ENCODE results near the gene FBXO2. TPM values are rescaled to one million over a fixed set of nuclear protein-coding genes. Genes with fewer than 3 reads are reported as not detected.

Gene FBXO2
- total and polyA plus RNA-seq, 10 of the 15 experiments (the other 5 are each of a cell fraction or from before 2014, with no cell fraction given), result 0.06 to 0.41 (median 0.18) TPM; not detected in 4

- TF ChIP-seq CBX5 (IDR thresholded peaks at IDR 0.05; ENCODE audit: low read depth) (no peak), ZSCAN29 (IDR thresholded peaks at IDR 0.05) (no peak), NRF1 (conservative IDR thresholded peaks at IDR 0.05; ENCODE audit: low read depth, low read length) (no peak), POLR2AphosphoS2 (IDR thresholded peaks at IDR 0.05; ENCODE audit: low read depth, low read length) (no peak)
Observed at GRCh38 chr1:11638121-11638520, 16.1 kb downstream of the FBXO2 start (continued).

DNA sequence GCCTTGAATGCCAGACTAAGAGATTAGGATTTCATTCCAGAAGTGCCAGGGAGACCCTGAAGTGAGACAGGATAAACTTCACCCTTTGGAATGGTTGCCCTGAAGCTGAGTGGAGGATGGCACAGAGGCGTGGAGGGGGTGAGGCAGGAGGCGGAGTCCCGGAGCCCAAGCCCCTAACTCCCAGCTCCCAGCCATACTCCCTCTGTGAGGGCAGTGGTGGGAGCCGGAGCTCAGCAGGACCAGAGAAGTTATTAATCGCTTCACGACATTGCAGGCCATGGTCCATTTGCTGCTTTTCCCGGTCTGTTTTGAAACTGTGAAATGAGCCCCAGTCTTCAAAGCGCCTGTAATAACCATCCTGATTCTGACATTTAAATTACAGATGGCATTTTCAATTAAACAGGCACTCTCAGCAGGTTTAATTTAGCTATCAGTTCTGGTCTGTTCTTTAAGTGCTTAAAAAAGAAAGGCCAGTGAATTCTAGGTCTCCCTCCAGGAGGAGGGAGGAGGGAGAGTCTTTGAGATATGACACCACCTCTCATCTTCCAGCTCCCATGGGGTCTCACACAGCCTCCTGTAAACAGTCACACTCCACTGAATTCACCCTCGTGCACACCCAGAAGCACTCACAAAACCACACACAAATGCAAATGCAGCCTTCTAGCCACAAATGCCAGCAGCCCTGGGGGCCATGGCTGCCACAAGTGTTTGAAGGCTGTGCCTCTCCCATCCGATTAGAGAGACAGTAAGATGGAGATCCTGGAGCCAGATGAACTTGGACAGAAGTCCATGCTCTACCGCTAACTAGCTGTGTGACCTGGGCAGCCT is 19.6 kb downstream of the FBXO2 start:
- no peaks in the 10 kb centered on the region for H3K36me3 ChIP-seq (ENCODE audit: control insufficient read depth in 2 of 2, insufficient read depth in 2 of 2, low read length in 1 of 2)
- FAIRE-seq, result no peak

More for the DNA sequence above, 19.6 kb downstream of the FBXO2 start:
- SMC1A ChIA-PET (ENCODE audit: uncharacterized antibody, unreplicated experiment), result interaction anchor here (0.6 kb wide), 1 partner anchor 85 kb away, joined by 3 read pairs; no protein-coding TSS in a partner anchor
- WGBS (ENCODE audit: insufficient coverage, insufficient replicate concordance, low lambda C conversion rate, missing lambda C conversion rate), result 28% methylated on average over 11 of the region's 11 CpGs
- TF ChIP-seq PAX5 (IDR thresholded peaks at IDR 0.05; ENCODE audit: borderline replicate concordance, low read depth, low read length), result no peak
- no peak overlapping the region for H3K4me2 ChIP-seq (ENCODE audit: control insufficient read depth, insufficient read depth)
- CTCF ChIA-PET, result interaction anchor here (2.5 kb wide), 1 partner anchor 597 kb away, joined by 9 read pairs; no protein-coding TSS in a partner anchor
- no peaks in the 10 kb centered on the region; a peak in 2 of 4 replicates for H3K27me3 ChIP-seq (replicated peaks in 1 of 2; ENCODE audit: control insufficient read depth in 2 of 2, insufficient read depth in 2 of 2, low read length in 1 of 2)
- no peak overlapping the region for H2AFZ ChIP-seq (ENCODE audit: control insufficient read depth, low read depth, low read length)
- no peak overlapping the region for H3K27ac ChIP-seq (ENCODE audit: control insufficient read depth, insufficient read depth)
- no peak for DNase-seq (ENCODE audit: low read depth, low spot score)
- BruUV-seq (replicated peaks), result no TSS peak
- no peaks in the 10 kb centered on the region for H4K20me1 ChIP-seq (ENCODE audit: control insufficient read depth, insufficient read depth)
- no peak for ATAC-seq
- H3K9me3 ChIP-seq (replicated peaks; ENCODE audit: control insufficient read depth, insufficient read depth, low read length), result no peaks in the 10 kb centered on the region
- RAD21 ChIA-PET (ENCODE audit: unreplicated experiment), result interaction anchor here (1.5 kb wide), 1 partner anchor 597 kb away, joined by 6 read pairs; no protein-coding TSS in a partner anchor
- intact Hi-C loops (cut with micrococcal nuclease; ENCODE audit: unreplicated experiment), result no loop called here
- H3K9ac ChIP-seq (ENCODE audit: control insufficient read depth, insufficient read depth, low read length), result no peak overlapping the region
- POLR2A ChIA-PET, result no interaction called here
- in situ Hi-C loops (cut with MboI), result no loop called here
- H3K79me2 ChIP-seq (ENCODE audit: control insufficient read depth, insufficient read depth, low read length), result no peaks in the 10 kb centered on the region
- H3K4me1 ChIP-seq (ENCODE audit: control insufficient read depth, insufficient read depth, low read length), result no peaks in the 10 kb centered on the region
- no peak overlapping the region for H3K4me3 ChIP-seq

Data from GM12878 (cell line).